Endothelial cell of umbilical vein (primary cell): Measurements from ENCODE around the gene CCRL2. TPM values are rescaled to one million over a fixed set of nuclear protein-coding genes. Genes with fewer than 3 reads are reported as not detected.

Experiments used
- BruUV-seq: library from RNA; stranded (reverse); fragments of 400-500 nt; replicated peaks from 2 replicates; lab custom pipeline; 2021; lab: Mats Ljungman, UMichigan
- CTCF ChIA-PET: fragments of 300-600, 350-600 bp; sonication (Branson Sonifier 250); formaldehyde crosslinking; loops from one replicate; lab custom pipeline; 2021; ENCODE audit warnings: antibody characterized with exemption, inconsistent platforms; lab: Charles Lee
- POLR2A ChIA-PET: fragments of 300-600, 350-600 bp; sonication (Branson Sonifier 250); formaldehyde crosslinking; loops from one replicate; lab custom pipeline; 2021; ENCODE audit warnings: antibody characterized with exemption, inconsistent platforms; lab: Charles Lee
- DNase-seq: peaks from one replicate; pipeline ENCODE4 v3.0.0-alpha.2; 2011; ENCODE audit warnings: low read depth, low spot score
- FAIRE-seq: peaks from 2 replicates; lab custom pipeline; 2011; peaks lifted over from hg19 to GRCh38; lab: Jason Lieb, UNC
- H2AFZ ChIP-seq: 2 replicates; pipeline ENCODE4 v1.6.0; 2012; ENCODE audit warnings: low read depth, low read length, control low read depth, inconsistent platforms
- H3K27ac ChIP-seq: 2 replicates; pipeline ENCODE4 v1.5.1; 2011; ENCODE audit warnings: low read depth, mild to moderate bottlenecking, control low read depth, low read length, moderate library complexity; ENCODE audit not compliant: insufficient read depth
- H3K27me3 ChIP-seq, 2 experiments: 2 replicates each; pipeline versions ENCODE4 v1.6.0 to v1.6.1; 2011; ENCODE audit warnings: low read length in 2 of 2, mixed read lengths in 1 of 2; ENCODE audit not compliant: control insufficient read depth in 2 of 2, insufficient read depth in 2 of 2
- H3K36me3 ChIP-seq, 2 experiments: 2 replicates in 1 of 2; 3 replicates in 1 of 2; pipeline ENCODE4 v1.5.1; 2011; ENCODE audit warnings: low read length in 2 of 2, mild to moderate bottlenecking in 1 of 2, moderate library complexity in 1 of 2; ENCODE audit not compliant: control insufficient read depth in 2 of 2, insufficient read depth in 2 of 2; ENCODE audit errors: extremely low read depth in 1 of 2
- H3K4me1 ChIP-seq: 3 replicates; pipeline ENCODE4 v1.5.1; 2011; ENCODE audit warnings: mild to moderate bottlenecking, low read length; ENCODE audit not compliant: control insufficient read depth, insufficient read depth; ENCODE audit errors: extremely low read depth
- H3K4me2 ChIP-seq: 2 replicates; pipeline ENCODE4 v1.6.1; 2011; ENCODE audit warnings: low read length, control low read depth, mixed read lengths; ENCODE audit not compliant: insufficient read depth
- H3K4me3 ChIP-seq, 3 experiments: fragments of 200-600 bp in 1 of 3; sonication (generic), shearing (Covaris generic) in 1 of 3; replicated peaks in 1 of 3; 2 replicates each; pipeline ENCODE4 v1.5.1; 2011 to 2016; ENCODE audit warnings: control low read depth in 3 of 3, low read length in 3 of 3, mild to moderate bottlenecking in 2 of 3, inconsistent platforms in 1 of 3, low read depth in 1 of 3, moderate library complexity in 1 of 3; ENCODE audit not compliant: insufficient read depth in 1 of 3
- H3K79me2 ChIP-seq: 2 replicates; pipeline ENCODE4 v1.6.0; 2012; ENCODE audit warnings: low read length, inconsistent platforms; ENCODE audit not compliant: control insufficient read depth, insufficient read depth
- H3K9ac ChIP-seq: replicated peaks from 2 replicates; pipeline ENCODE3; 2011; ENCODE audit warnings: low read length, control low read depth; ENCODE audit not compliant: insufficient read depth; ENCODE audit errors: extremely low read depth
- H3K9me1 ChIP-seq: replicated peaks from 3 replicates; pipeline ENCODE4 v1.6.0; 2011; ENCODE audit warnings: mild to moderate bottlenecking, low read length; ENCODE audit not compliant: control insufficient read depth, insufficient read depth; ENCODE audit errors: extremely low read depth
- H3K9me3 ChIP-seq: replicated peaks from 2 replicates; pipeline ENCODE4 v1.5.1; 2012; ENCODE audit warnings: low read length, inconsistent platforms; ENCODE audit not compliant: control insufficient read depth, insufficient read depth
- H4K20me1 ChIP-seq: replicated peaks from 2 replicates; pipeline ENCODE3; 2011; ENCODE audit warnings: mild to moderate bottlenecking, low read length; ENCODE audit not compliant: control insufficient read depth, insufficient read depth; ENCODE audit errors: extremely low read depth
- EZH2 ChIP-seq: IDR thresholded peaks from 2 replicates; pipeline ENCODE4 v1.6.1; 2012; ENCODE audit warnings: borderline replicate concordance, low read depth, mild to moderate bottlenecking, moderate library complexity, low read length, inconsistent platforms; ENCODE audit not compliant: severe bottlenecking
- JUN ChIP-seq: IDR thresholded peaks from 2 replicates; pipeline ENCODE4 v1.6.1; 2011; ENCODE audit warnings: borderline replicate concordance, low read depth; ENCODE audit not compliant: insufficient read length, insufficient read depth
- dilution Hi-C: fragments of 300-500 bp; cut with MboI; formaldehyde crosslinking; loops from one replicate; pipeline ENCODE4 v1.15.0; 2019; ENCODE audit warnings: low sequenced_read_pairs; ENCODE audit not compliant: extremely low pct_ligation_motif_present
- intact Hi-C: fragments of 100-400 bp; cut with micrococcal nuclease; formaldehyde crosslinking; loops from one replicate; pipeline ENCODE4 v1.10.0; 2022
- polyA plus RNA-seq, 4 experiments: library from polyadenylated mRNA; depleted of rRNA in 3 of 4; stranded (reverse) in 3 of 4; unstranded in 1 of 4; fragments of >200 nt; gene quantifications; 2 replicates each; pipeline versions ENCODE4 v1.2.1 to v1.2.3, GENCODE V29; 2011 to 2012; ENCODE audit warnings: missing spikeins in 1 of 4
- total RNA-seq: library from RNA; stranded (reverse); gene quantifications from 2 replicates; pipeline ENCODE4 v1.2.3, GENCODE V29; 2021
- TF ChIP-seq, protein P1 (sequence below): IDR thresholded peaks from 2 replicates; pipeline ENCODE4 v1.6.1; 2011; ENCODE audit not compliant: insufficient read depth, insufficient read length
- TF ChIP-seq, protein P2 (sequence below), 2 donors: IDR thresholded peaks; 1 replicate in 1 of 2; 2 replicates in 1 of 2; pipeline ENCODE4 v1.5.1; 2011; ENCODE audit warnings: low read length in 2 of 2, mild to moderate bottlenecking in 2 of 2, moderate library complexity in 2 of 2, control low read depth in 1 of 2, inconsistent platforms in 1 of 2, low read depth in 1 of 2; ENCODE audit not compliant: insufficient read depth in 1 of 2; ENCODE audit errors: extremely low read depth in 1 of 2

The CCRL2 gene
- total and polyA plus RNA-seq, 2 donors (not counting 3 experiments of a cell fraction or from before 2014, with no cell fraction given): 6.4 to 6.6 TPM

DNA sequence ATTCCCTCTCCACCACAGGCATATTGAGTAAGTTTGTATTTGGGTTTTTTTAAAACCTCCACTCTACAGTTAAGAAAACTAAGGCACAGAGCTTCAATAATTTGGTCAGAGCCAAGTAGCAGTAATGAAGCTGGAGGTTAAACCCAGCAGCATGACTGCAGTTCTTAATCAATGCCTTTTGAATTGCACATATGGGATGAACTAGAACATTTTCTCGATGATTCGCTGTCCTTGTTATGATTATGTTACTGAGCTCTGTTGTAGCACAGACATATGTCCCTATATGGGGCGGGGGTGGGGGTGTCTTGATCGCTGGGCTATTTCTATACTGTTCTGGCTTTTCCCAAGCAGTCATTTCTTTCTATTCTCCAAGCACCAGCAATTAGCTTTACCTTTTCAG is 37.9 kb upstream of the CCRL2 start:
- H3K4me2 ChIP-seq: no peak overlapping the region

More for the DNA sequence above, 37.9 kb upstream of the CCRL2 start:
- Histone ChIP-seq H3K4me1 (no peaks in the 10 kb centered on the region), H3K36me3 (no peaks in the 10 kb centered on the region), H3K9me3 (no peaks in the 10 kb centered on the region), H3K79me2 (no peaks in the 10 kb centered on the region), H3K9me1 (no peaks in the 10 kb centered on the region), H3K27me3 (peaks cover 10 to 14% of the 10 kb centered on the region in 2 experiments), H3K27ac (no peak overlapping the region), H3K9ac (no peak overlapping the region), H4K20me1 (no peaks in the 10 kb centered on the region), H2AFZ (no peak overlapping the region), H3K4me3 (no peak overlapping the region)
- TF ChIP-seq, protein P1, sequence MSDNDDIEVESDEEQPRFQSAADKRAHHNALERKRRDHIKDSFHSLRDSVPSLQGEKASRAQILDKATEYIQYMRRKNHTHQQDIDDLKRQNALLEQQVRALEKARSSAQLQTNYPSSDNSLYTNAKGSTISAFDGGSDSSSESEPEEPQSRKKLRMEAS: no peak
- TF ChIP-seq, protein P2, sequence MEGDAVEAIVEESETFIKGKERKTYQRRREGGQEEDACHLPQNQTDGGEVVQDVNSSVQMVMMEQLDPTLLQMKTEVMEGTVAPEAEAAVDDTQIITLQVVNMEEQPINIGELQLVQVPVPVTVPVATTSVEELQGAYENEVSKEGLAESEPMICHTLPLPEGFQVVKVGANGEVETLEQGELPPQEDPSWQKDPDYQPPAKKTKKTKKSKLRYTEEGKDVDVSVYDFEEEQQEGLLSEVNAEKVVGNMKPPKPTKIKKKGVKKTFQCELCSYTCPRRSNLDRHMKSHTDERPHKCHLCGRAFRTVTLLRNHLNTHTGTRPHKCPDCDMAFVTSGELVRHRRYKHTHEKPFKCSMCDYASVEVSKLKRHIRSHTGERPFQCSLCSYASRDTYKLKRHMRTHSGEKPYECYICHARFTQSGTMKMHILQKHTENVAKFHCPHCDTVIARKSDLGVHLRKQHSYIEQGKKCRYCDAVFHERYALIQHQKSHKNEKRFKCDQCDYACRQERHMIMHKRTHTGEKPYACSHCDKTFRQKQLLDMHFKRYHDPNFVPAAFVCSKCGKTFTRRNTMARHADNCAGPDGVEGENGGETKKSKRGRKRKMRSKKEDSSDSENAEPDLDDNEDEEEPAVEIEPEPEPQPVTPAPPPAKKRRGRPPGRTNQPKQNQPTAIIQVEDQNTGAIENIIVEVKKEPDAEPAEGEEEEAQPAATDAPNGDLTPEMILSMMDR (IDR thresholded peaks at IDR 0.05; ENCODE audit: extremely low read depth in 1 of 2, insufficient read depth in 1 of 2, low read depth in 1 of 2, low read length in 2 of 2): no peak
- TF ChIP-seq EZH2 (no peak), JUN (no peak)
- DNase-seq (no peak), FAIRE-seq (no peak)
- POLR2A ChIA-PET: no interaction called here
- dilution Hi-C loops (no loop called here), intact Hi-C loops (no loop called here)
- BruUV-seq: no TSS peak
- CTCF ChIA-PET: interaction anchor here (1.0 to 6.1 kb wide), 7 partner anchors 9 to 430 kb away, joined by 3 to 45 read pairs (median 3); no protein-coding TSS in a partner anchor
